ENCODE results near the gene RPL18.
A peak's percentile ranks its signal among the peaks of the same experiment; 100 is the strongest.

The RPL18 gene

GRCh38 chr19:48654299-48655059 is 35.5 kb upstream of the RPL18 start:
- DNase-seq (ENCODE audit: low spot score) = no peak
- in situ Hi-C loops (cut with MboI; ENCODE audit: low pct_unique_long_range_greater_than_20kb, low sequenced_read_pairs, unreplicated experiment) = no loop called here
- no peak for TF ChIP-seq CTCF (IDR thresholded peaks at IDR 0.05; ENCODE audit: extremely low read depth, insufficient read depth, missing control alignments)

GRCh38 chr19:48651683-48652048 is 32.7 kb upstream of the RPL18 start:
- DNase-seq (ENCODE audit: low spot score) = no peak
- in situ Hi-C loops (cut with MboI; ENCODE audit: low pct_unique_long_range_greater_than_20kb, low sequenced_read_pairs, unreplicated experiment) = no loop called here
- no peak for TF ChIP-seq CTCF (IDR thresholded peaks at IDR 0.05; ENCODE audit: extremely low read depth, insufficient read depth, missing control alignments)

- DNase-seq (ENCODE audit: low spot score) = no peak
- in situ Hi-C loops (cut with MboI; ENCODE audit: low pct_unique_long_range_greater_than_20kb, low sequenced_read_pairs, unreplicated experiment) = no loop called here
- TF ChIP-seq CTCF (IDR thresholded peaks at IDR 0.05; ENCODE audit: extremely low read depth, insufficient read depth, missing control alignments) = no peak
Measured at GRCh38 chr19:48650974-48651682, 32.1 kb upstream of the RPL18 start.

GRCh38 chr19:48648134-48648533 is 29.2 kb upstream of the RPL18 start:
- TF ChIP-seq CTCF (IDR thresholded peaks at IDR 0.05; ENCODE audit: extremely low read depth, insufficient read depth, missing control alignments) = no peak
- in situ Hi-C loops (cut with MboI; ENCODE audit: low pct_unique_long_range_greater_than_20kb, low sequenced_read_pairs, unreplicated experiment) = loop anchor here (25.0 kb wide), 1 partner anchor 314 kb away; the partner anchor contains the start of genes BAX and FTL
- DNase-seq (ENCODE audit: low spot score) = no peak

GRCh38 chr19:48646722-48647216 is 27.8 kb upstream of the RPL18 start:
- no peak for TF ChIP-seq CTCF (IDR thresholded peaks at IDR 0.05; ENCODE audit: extremely low read depth, insufficient read depth, missing control alignments)
- no peak for DNase-seq (ENCODE audit: low spot score)
- in situ Hi-C loops (cut with MboI; ENCODE audit: low pct_unique_long_range_greater_than_20kb, low sequenced_read_pairs, unreplicated experiment) = loop anchor here (25.0 kb wide), 1 partner anchor 316 kb away; the partner anchor contains the start of genes BAX and FTL

- TF ChIP-seq CTCF (IDR thresholded peaks at IDR 0.05; ENCODE audit: extremely low read depth, insufficient read depth, missing control alignments) = peak; percentile 94
- peak; percentile 94 for DNase-seq (ENCODE audit: low spot score)
- in situ Hi-C loops (cut with MboI; ENCODE audit: low pct_unique_long_range_greater_than_20kb, low sequenced_read_pairs, unreplicated experiment) = loop anchor here (25.0 kb wide), 1 partner anchor 316 kb away; the partner anchor contains the start of genes BAX and FTL
Measured at GRCh38 chr19:48646001-48646721, 27.2 kb upstream of the RPL18 start, which contains the start of gene CA11. Gene CA11 (minus strand): TSS chr19:48646187. CDS start chr19:48645632, 555 bp downstream.

All from GM13977 (cell line).